22Rv1 (cell line): ENCODE data around the gene ETS1.

Source experiments
- CTCF ChIP-seq: fragments of 450-650 bp; IDR thresholded peaks from 2 replicates; pipeline ENCODE4 v1.5.1; 2017; ENCODE audit warnings: mild to moderate bottlenecking
- ZFX ChIP-seq: fragments of 450-650 bp; IDR thresholded peaks from 2 replicates; pipeline ENCODE4 v1.6.1; 2017; ENCODE audit warnings: antibody characterized with exemption, borderline replicate concordance

- TF ChIP-seq CTCF, result no peak
- TF ChIP-seq ZFX, result no peak
Observed at GRCh38 chr11:128463979-128464378, 123.4 kb downstream of the ETS1 start.
